ENCODE measurements around the gene FHIP1A.

DNA sequence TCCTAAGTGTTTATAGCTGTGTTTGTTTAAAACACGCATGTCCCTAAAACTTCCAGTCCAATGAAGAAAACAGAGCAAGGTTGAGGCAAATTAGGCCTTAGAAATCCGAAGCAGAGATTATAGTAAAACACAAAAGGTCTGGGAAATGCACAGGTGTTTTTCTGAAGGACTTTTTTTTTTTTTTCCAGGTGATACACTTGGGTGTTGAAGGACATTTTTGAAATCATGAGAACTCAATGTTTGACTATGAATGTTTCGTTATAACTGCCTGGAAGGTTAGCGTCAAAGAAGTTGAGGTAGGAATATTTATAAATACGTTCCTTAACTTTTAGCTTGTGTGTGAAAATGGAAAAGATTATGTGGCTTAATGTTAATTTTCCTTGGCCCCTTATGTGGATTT lies 45.5 kb downstream of the FHIP1A start:
- TF ChIP-seq, protein P1, sequence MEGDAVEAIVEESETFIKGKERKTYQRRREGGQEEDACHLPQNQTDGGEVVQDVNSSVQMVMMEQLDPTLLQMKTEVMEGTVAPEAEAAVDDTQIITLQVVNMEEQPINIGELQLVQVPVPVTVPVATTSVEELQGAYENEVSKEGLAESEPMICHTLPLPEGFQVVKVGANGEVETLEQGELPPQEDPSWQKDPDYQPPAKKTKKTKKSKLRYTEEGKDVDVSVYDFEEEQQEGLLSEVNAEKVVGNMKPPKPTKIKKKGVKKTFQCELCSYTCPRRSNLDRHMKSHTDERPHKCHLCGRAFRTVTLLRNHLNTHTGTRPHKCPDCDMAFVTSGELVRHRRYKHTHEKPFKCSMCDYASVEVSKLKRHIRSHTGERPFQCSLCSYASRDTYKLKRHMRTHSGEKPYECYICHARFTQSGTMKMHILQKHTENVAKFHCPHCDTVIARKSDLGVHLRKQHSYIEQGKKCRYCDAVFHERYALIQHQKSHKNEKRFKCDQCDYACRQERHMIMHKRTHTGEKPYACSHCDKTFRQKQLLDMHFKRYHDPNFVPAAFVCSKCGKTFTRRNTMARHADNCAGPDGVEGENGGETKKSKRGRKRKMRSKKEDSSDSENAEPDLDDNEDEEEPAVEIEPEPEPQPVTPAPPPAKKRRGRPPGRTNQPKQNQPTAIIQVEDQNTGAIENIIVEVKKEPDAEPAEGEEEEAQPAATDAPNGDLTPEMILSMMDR (IDR thresholded peaks at IDR 0.05), result no peak
- TF ChIP-seq POLR2A (IDR thresholded peaks at IDR 0.05) (no peak), POLR2AphosphoS5 (IDR thresholded peaks at IDR 0.05) (no peak)
